Measurements from ENCODE around the gene IMMP2L.

IMMP2L gene

DNA sequence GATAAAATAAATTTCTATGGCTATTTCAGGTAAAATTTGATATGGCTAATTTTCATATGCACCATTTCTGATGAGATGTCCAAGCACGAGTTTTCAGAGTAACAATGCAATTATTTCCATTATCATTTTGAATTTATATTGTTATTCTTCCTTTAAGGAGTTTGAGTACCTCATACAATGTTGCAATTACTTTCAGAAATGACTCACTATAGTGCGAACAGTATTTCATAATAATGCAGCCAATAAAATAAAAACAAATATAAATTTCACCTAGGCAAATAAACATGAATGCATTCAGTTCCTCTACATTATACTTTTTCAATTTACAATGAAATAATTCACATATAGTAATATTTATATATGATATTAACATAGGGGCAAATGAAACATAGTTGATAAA, 550.1 kb downstream of the IMMP2L start:
- no peak for DNase-seq (ENCODE audit: low read depth, low spot score)
- no peak overlapping the region for H3K4me3 ChIP-seq (ENCODE audit: low read length)

DNA sequence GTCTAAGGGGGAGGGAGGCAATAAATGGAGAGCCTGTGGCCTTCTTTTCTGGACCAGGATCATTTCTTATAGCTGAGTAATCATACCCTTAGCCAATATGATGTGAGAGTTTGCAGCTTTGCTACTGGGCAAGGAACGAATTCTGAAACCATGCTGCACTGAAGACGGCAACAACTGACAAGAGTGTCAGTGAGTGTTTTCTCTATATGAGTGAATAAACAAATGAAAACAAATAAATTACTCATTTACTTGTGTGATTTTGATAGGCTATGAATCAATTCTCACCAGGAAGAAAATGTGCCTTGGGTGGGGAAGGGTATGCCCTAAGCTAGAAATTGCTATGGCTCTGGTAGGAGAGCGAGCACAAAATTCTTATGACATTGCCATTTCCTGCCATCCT, 550.8 kb downstream of the IMMP2L start:
- H3K4me3 ChIP-seq (ENCODE audit: low read length), result no peak overlapping the region
- no peak for DNase-seq (ENCODE audit: low read depth, low spot score)

GRCh38 chr7:111010798-111011197, 551.5 kb downstream of the IMMP2L start:
- no peak for DNase-seq (ENCODE audit: low read depth, low spot score)
- no peak overlapping the region for H3K4me3 ChIP-seq (ENCODE audit: low read length)

DNA sequence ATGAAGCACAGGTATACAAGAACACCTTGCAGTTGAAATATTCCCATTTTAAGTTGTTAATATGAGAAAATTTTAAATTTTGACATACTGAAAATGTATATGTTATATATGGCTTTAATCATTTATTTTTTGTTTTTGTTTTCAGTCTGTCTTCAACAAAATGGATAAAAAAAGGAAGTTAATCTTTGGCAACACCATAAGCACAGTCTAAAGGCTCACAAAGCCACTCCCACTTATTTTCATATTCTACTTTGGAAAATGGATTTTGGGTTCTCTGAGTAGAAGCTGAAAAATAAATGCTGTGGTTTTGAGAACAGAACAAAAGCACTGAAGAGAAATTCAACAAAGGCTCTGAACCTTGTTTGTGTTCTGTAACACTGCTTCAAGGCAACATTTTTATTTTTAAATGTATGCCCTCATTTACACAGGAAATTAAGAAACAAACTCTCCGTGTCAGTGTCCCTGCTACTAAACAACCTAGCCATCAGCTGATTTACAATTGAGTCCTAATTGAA, 552.7 kb downstream of the IMMP2L start:
- no peak overlapping the region for H3K4me3 ChIP-seq (ENCODE audit: low read length)
- no peak for DNase-seq (ENCODE audit: low read depth, low spot score)

DNA sequence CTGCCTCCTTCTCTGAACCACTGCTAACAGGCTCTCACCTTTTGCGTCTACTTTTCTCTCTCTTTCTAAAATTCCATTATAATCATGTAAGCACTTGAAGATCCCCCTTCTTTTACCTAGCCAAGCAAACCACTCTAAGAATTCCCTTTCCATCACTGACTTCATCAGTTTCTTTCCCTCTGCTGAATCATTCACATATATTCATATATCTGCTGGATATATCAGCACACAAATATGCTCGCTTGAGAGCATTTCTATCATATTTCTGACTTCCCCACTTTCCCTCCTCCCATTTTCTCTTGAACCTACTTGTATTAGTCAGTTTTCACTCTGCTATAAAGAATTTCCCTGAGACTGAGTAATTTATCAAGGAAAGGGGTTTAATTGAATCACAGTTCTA, 555.6 kb downstream of the IMMP2L start:
- no peak overlapping the region for H3K4me3 ChIP-seq (ENCODE audit: low read length)
- DNase-seq (ENCODE audit: low read depth, low spot score), result no peak

DNA sequence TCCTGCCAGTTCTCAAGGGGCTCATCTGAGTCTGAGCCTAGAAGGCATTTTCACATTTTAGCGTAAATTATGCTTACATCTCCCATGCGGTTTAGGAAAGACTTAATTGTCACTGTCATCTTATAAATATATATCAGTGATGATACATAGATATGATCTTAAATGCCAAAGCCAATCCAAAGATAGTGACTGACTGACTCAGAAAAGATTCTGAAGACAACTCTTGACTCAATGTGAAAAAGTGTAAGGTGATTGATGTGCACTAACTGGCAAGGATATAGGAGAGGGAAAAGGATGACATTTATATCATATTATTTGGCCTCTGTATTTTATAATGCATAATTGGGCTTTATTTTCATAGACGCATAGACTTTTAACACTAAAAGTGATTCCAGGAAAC, 556.3 kb downstream of the IMMP2L start:
- H3K4me3 ChIP-seq (ENCODE audit: low read length), result no peak overlapping the region
- no peak for DNase-seq (ENCODE audit: low read depth, low spot score)

DNA sequence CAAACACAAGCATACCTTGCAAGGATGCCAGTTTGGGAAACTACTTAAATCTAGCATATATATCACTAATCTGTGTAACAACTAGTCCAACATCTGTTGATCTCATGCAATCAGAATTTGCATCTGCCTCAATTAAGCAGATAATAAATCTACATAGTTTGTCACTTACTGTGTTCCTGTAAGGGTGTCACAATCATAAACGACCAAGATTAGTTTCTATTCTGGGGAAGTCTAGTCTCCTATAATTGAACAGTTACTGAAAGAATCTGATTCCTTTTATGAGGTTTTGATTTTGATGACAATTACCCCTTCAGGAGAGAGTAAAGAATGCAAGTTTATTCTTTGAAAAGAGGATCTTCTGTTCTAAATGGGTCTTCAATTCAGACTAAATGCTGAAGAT, 556.8 kb downstream of the IMMP2L start:
- no peak overlapping the region for H3K4me3 ChIP-seq (ENCODE audit: low read length)
- DNase-seq (ENCODE audit: low read depth, low spot score), result no peak

DNA sequence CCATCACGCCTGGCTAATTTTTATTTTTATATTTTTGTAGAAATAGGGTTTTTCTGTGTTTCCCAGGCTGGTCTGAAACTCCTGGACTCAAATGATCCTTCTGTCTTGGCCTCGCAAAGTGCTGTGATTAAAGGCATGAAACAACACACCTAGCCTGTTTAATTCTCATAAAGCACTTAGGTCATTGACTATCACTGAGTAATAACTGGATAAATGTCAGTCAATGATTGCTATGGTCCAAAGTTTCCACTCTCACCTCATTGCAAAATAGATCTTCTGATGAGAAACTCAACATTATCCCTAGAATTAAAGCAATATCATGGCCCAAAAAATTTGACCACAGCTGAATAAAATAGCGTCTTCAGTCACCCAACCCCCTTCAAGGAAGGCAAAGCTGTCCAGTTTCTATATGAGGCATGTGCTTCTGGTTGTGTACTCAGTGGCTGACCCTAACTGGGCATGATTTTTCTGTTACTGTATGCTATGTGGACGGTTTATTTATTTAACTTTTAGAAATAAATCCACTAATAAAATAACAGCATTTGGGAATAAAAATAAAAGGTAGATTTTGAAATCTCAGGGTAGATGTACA, 557.9 kb downstream of the IMMP2L start:
- no peak for DNase-seq (ENCODE audit: low read depth, low spot score)
- H3K4me3 ChIP-seq (ENCODE audit: low read length), result no peak overlapping the region

DNA sequence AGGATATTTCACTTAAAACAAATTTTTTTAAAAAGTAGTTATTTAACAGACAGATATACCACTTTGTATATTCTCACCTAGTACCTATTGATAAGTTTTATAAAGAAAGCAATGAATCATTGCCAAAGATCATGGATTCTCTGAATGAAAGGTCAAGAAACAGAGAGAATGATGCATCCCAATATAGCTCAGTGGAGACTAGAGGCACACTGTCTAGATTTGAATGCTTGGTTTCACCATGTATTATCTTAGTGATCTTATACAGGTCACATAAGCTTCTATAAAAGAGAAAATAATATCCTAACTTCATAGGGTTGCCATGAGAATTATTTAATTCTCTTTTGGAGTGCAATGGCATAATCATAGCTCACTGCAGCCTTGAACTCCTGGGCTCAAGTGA, 558.4 kb downstream of the IMMP2L start:
- no peak overlapping the region for H3K4me3 ChIP-seq (ENCODE audit: low read length)
- no peak for DNase-seq (ENCODE audit: low read depth, low spot score)

GRCh38 chr7:110994028-110994967, 568.0 kb downstream of the IMMP2L start:
- DNase-seq (ENCODE audit: low read depth, low spot score), result no peak
- H3K4me3 ChIP-seq (ENCODE audit: low read length), result no peak overlapping the region

GRCh38 chr7:110988890-110989501, 573.3 kb downstream of the IMMP2L start:
- DNase-seq (ENCODE audit: low read depth, low spot score), result no peak
- no peak overlapping the region for H3K4me3 ChIP-seq (ENCODE audit: low read length)

DNA sequence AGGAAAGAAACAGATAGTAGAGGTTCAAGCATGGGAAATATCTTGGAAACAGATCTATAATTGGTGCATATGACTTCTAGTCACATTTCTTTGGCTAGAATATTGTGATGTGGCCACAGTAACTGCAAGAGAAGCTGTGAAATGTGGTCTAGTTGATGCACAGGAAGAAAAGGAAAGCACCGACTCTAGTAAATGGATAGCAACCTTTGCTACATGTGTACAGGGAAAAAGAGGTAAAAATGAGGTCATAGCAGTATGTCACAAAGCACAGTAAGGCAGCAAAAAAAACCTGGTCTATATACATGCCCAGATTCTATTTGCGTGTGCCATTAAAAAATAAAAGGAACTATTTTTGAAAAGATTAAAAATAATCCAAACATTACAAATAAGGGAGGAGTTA, 573.9 kb downstream of the IMMP2L start:
- no peak overlapping the region for H3K4me3 ChIP-seq (ENCODE audit: low read length)
- DNase-seq (ENCODE audit: low read depth, low spot score), result no peak

GRCh38 chr7:110987127-110987693, 575.1 kb downstream of the IMMP2L start:
- DNase-seq (ENCODE audit: low read depth, low spot score), result no peak

DNA sequence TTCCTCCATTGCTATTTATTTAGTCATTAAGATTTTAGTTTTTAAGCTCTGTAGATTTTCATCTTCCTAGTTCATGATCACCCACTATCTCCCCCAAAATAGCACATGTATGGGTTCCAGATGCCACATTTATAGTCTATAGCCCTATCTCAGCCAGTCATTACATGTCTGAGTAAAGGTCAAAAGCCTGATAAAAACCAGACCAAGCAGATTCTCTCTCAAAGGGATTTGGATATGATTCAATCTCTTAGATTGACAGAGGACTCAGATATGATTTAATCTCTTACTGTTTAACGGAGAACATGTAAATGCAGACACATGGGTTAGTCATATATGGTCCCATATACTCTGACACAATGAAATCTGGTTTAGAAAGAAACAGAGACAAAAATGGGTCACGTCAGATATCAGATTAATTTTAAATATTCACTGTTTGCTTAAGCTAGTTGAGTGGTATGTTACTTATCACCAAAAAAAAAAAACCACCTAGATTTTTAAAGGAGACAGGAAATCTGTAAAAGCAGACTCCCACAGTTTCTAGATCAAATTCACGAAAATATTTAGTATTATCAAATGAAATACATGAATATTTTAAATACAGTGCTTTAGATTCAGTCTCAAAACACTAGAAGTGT, 578.4 kb downstream of the IMMP2L start:
- no peak overlapping the region for H3K4me3 ChIP-seq (ENCODE audit: low read length)
- no peak for DNase-seq (ENCODE audit: low read depth, low spot score)

More at GRCh38 chr7:110987127-110987693, 575.1 kb downstream of the IMMP2L start:
- no peak overlapping the region for H3K4me3 ChIP-seq (ENCODE audit: low read length)

DNA sequence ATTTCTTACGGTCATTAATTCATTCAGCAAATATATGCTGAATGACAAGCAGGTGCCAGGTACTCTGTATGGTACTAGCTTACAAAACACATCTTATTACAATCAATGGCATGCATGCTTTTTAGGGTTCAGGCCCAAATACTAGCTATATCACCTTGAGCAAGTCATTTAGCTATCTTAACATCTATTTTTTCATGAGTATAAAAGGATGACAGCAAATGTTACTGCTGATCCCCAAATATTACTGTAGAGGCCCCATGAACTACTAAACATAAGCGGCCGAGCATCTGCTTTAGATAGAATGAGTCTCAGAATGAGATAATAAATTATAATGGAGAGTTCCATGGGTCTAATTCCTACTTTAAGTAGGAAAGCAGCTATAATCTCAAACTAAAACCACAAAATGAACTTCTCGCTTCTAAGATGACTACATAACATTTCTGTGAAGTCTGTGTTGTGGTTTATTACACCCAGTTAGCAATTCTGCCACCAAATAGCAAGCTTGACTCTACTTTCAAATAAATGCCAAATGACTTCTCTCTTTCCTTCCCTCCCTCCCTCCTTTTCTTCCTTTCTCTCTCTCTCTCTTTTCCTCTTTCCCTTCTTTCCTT, 585.1 kb downstream of the IMMP2L start:
- H3K4me3 ChIP-seq (ENCODE audit: low read length), result no peak overlapping the region
- no peak for DNase-seq (ENCODE audit: low read depth, low spot score)

- no peak overlapping the region for H3K4me3 ChIP-seq (ENCODE audit: low read length)
- DNase-seq (ENCODE audit: low read depth, low spot score), result no peak
Measured at GRCh38 chr7:110975486-110975885, 586.8 kb downstream of the IMMP2L start.

GRCh38 chr7:110974441-110974840, 587.9 kb downstream of the IMMP2L start:
- DNase-seq (ENCODE audit: low read depth, low spot score), result no peak
- H3K4me3 ChIP-seq (ENCODE audit: low read length), result no peak overlapping the region

GRCh38 chr7:110973196-110973990, 588.9 kb downstream of the IMMP2L start:
- H3K4me3 ChIP-seq (ENCODE audit: low read length), result no peak overlapping the region
- DNase-seq (ENCODE audit: low read depth, low spot score), result no peak
